SK-N-SH treated with all-trans-retinoic acid at 6 μM for 48 hours (cell line): ENCODE results near the gene XPNPEP2.

Source experiments
- ATAC-seq: fragments of 200-7000 bp; cut with Tn5 transposase; 3 replicates; pipeline ENCODE4 v1.9.1; 2020; ENCODE audit warnings: mild to moderate bottlenecking, moderate library complexity
- ARNTL ChIP-seq: fragments of 450-650 bp; formaldehyde crosslinking; IDR thresholded peaks from 2 replicates; pipeline ENCODE4 v1.5.0; 2020; ENCODE audit warnings: low read depth, mild to moderate bottlenecking, moderate library complexity, borderline replicate concordance
- CREB5 ChIP-seq: fragments of 250-450 bp; sonication (Bioruptor Pico); IDR thresholded peaks from 2 replicates; pipeline ENCODE4 v1.5.1; 2020; ENCODE audit warnings: low read depth, mild to moderate bottlenecking, moderate library complexity
- CSDC2 ChIP-seq: fragments of 250-450 bp; sonication (Bioruptor Pico); IDR thresholded peaks from 2 replicates; pipeline ENCODE4 v1.5.0; 2020; ENCODE audit warnings: mild to moderate bottlenecking, moderate library complexity
- CSRNP3 ChIP-seq: fragments of 250-450 bp; sonication (Bioruptor Pico); IDR thresholded peaks from 2 replicates; pipeline ENCODE4 v1.5.1; 2021; ENCODE audit warnings: mild to moderate bottlenecking, moderate library complexity
- ESRRG ChIP-seq: fragments of 250-450 bp; sonication (Bioruptor Pico); IDR thresholded peaks from 2 replicates; pipeline ENCODE4 v1.6.1; 2021; ENCODE audit warnings: mild to moderate bottlenecking
- GLIS3 ChIP-seq: fragments of 250-450 bp; sonication (Bioruptor Pico); IDR thresholded peaks from 2 replicates; pipeline ENCODE4 v1.5.0; 2020; ENCODE audit warnings: mild to moderate bottlenecking, moderate library complexity
- ISL1 ChIP-seq: fragments of 250-450 bp; sonication (Bioruptor Pico); IDR thresholded peaks from 2 replicates; pipeline ENCODE4 v2.1.2; 2022; ENCODE audit warnings: mild to moderate bottlenecking, moderate library complexity
- OSR1 ChIP-seq: fragments of 250-450 bp; sonication (Bioruptor Pico); IDR thresholded peaks from 2 replicates; pipeline ENCODE4 v1.8.0; 2022; ENCODE audit warnings: moderate library complexity, mild to moderate bottlenecking, inconsistent platforms
- PATZ1 ChIP-seq: fragments of 250-450 bp; sonication (Bioruptor Pico); IDR thresholded peaks from 2 replicates; pipeline ENCODE4 v1.8.0; 2020; ENCODE audit warnings: mild to moderate bottlenecking, moderate library complexity, borderline replicate concordance
- POU6F1 ChIP-seq: fragments of 250-450 bp; sonication (Bioruptor Pico); IDR thresholded peaks from 2 replicates; pipeline ENCODE4 v1.8.0; 2021; ENCODE audit warnings: low read depth, mild to moderate bottlenecking, moderate library complexity, borderline replicate concordance
- PPARA ChIP-seq: fragments of 250-450 bp; sonication (Bioruptor Pico); IDR thresholded peaks from 2 replicates; pipeline ENCODE4 v1.5.0; 2020; ENCODE audit warnings: mild to moderate bottlenecking, borderline replicate concordance
- TCF4 ChIP-seq: fragments of 250-450 bp; sonication (Bioruptor Pico); IDR thresholded peaks from 2 replicates; pipeline ENCODE4 v1.8.0; 2021; ENCODE audit warnings: mild to moderate bottlenecking, moderate library complexity, borderline replicate concordance
- TOX ChIP-seq: fragments of 250-450 bp; sonication (Bioruptor Pico); IDR thresholded peaks from 2 replicates; pipeline ENCODE4 v1.8.0; 2021; ENCODE audit warnings: mild to moderate bottlenecking, moderate library complexity, borderline replicate concordance
- TSHZ2 ChIP-seq: fragments of 250-450 bp; sonication (Bioruptor Pico); IDR thresholded peaks from 2 replicates; pipeline ENCODE4 v1.5.0; 2020; ENCODE audit warnings: mild to moderate bottlenecking, moderate library complexity
- ZC3H10 ChIP-seq: fragments of 250-450 bp; sonication (Bioruptor Pico); IDR thresholded peaks from 2 replicates; pipeline ENCODE4 v1.5.1; 2021; ENCODE audit warnings: mild to moderate bottlenecking, moderate library complexity
- ZFP3 ChIP-seq: fragments of 250-450 bp; sonication (Bioruptor Pico); IDR thresholded peaks from 2 replicates; pipeline ENCODE4 v1.5.0; 2020; ENCODE audit warnings: mild to moderate bottlenecking, moderate library complexity
- ZFP30 ChIP-seq: fragments of 450-650 bp; formaldehyde crosslinking; IDR thresholded peaks from 2 replicates; pipeline ENCODE4 v1.5.0; 2022; ENCODE audit warnings: mild to moderate bottlenecking, moderate library complexity
- ZNF70 ChIP-seq: fragments of 450-650 bp; formaldehyde crosslinking; IDR thresholded peaks from 2 replicates; pipeline ENCODE4 v1.5.0; 2020; ENCODE audit warnings: mild to moderate bottlenecking, moderate library complexity
- ZNF8 ChIP-seq: fragments of 450-650 bp; formaldehyde crosslinking; IDR thresholded peaks from 2 replicates; pipeline ENCODE4 v1.5.0; 2020; ENCODE audit warnings: mild to moderate bottlenecking, moderate library complexity

XPNPEP2 gene

GRCh38 chrX:129690435-129690834 lies 48.3 kb upstream of the XPNPEP2 start:
- no peak for TF ChIP-seq PPARA (CRISPR knock-in tag)
- no peak for TF ChIP-seq TOX
- no peak for TF ChIP-seq ESRRG
- no peak for TF ChIP-seq TSHZ2 (CRISPR knock-in tag)
- no peak for TF ChIP-seq POU6F1 (CRISPR knock-in tag)
- TF ChIP-seq ZNF70, result no peak
- no peak for TF ChIP-seq ZC3H10 (CRISPR knock-in tag)
- TF ChIP-seq ZFP3 (CRISPR knock-in tag), result no peak
- TF ChIP-seq CREB5, result no peak
- no peak for TF ChIP-seq ZNF8 (CRISPR knock-in tag)
- no peak for TF ChIP-seq CSRNP3 (CRISPR knock-in tag)
- TF ChIP-seq ARNTL (CRISPR knock-in tag), result no peak
- TF ChIP-seq PATZ1 (CRISPR knock-in tag), result no peak
- no peak for TF ChIP-seq OSR1 (CRISPR knock-in tag)
- TF ChIP-seq TCF4 (CRISPR knock-in tag), result no peak
- ATAC-seq, result no peak

GRCh38 chrX:129693354-129693753 lies 45.4 kb upstream of the XPNPEP2 start:
- TF ChIP-seq GLIS3 (CRISPR knock-in tag) (no peak), ZFP30 (CRISPR knock-in tag) (no peak)
- no peak for ATAC-seq

- ATAC-seq, result no peak
- TF ChIP-seq ZC3H10 (CRISPR knock-in tag) (no peak), POU6F1 (CRISPR knock-in tag) (no peak), TCF4 (CRISPR knock-in tag) (no peak), CSDC2 (CRISPR knock-in tag) (no peak)
Measured at GRCh38 chrX:129694805-129695204, 44.0 kb upstream of the XPNPEP2 start.

- ATAC-seq, result no peak
- TF ChIP-seq PPARA (CRISPR knock-in tag), result no peak
- TF ChIP-seq POU6F1 (CRISPR knock-in tag), result no peak
- no peak for TF ChIP-seq TCF4 (CRISPR knock-in tag)
- no peak for TF ChIP-seq ISL1
- no peak for TF ChIP-seq GLIS3 (CRISPR knock-in tag)
- TF ChIP-seq ZFP3 (CRISPR knock-in tag), result no peak
Measured at GRCh38 chrX:129695535-129695934, 43.2 kb upstream of the XPNPEP2 start.
